PC-3 (cell line): ENCODE measurements around the gene TMEM239. TPM values are rescaled to one million over a fixed set of nuclear protein-coding genes. Genes with fewer than 3 reads are reported as not detected.

ENCODE experiments used
- ATAC-seq: fragments of 200-7000 bp; cut with Tn5 transposase; 2 replicates; pipeline ENCODE4 v1.9.1; 2020; ENCODE audit warnings: mild to moderate bottlenecking, moderate library complexity
- BruUV-seq: library from RNA; stranded (reverse); fragments of 400-500 nt; replicated peaks from 2 replicates; lab custom pipeline; 2021; lab: Mats Ljungman, UMichigan
- CTCF ChIA-PET: fragments of 300-600 bp; sonication (Branson Sonifier 250); formaldehyde crosslinking; loops from one replicate; lab custom pipeline; 2022; ENCODE audit warnings: antibody characterized with exemption; lab: Charles Lee
- POLR2A ChIA-PET: fragments of 300-600 bp; sonication (Branson Sonifier 250); formaldehyde crosslinking; loops from one replicate; lab custom pipeline; 2022; ENCODE audit warnings: antibody characterized with exemption; ENCODE audit not compliant: unreplicated experiment; lab: Charles Lee
- DNase-seq: peaks from one replicate; pipeline ENCODE4 v3.0.0-alpha.2; 2015
- H2AFZ ChIP-seq: fragments of 300-600 bp; sonication (generic); 2 replicates; pipeline ENCODE4 v1.6.0; 2016; ENCODE audit warnings: antibody characterized with exemption, low read length
- H3F3A ChIP-seq: fragments of 300-600 bp; sonication (generic); one replicate; pipeline ENCODE4 v1.6.0; 2017; ENCODE audit warnings: antibody characterized with exemption, low read length, control low read depth, mild to moderate bottlenecking; ENCODE audit not compliant: unreplicated experiment
- H3K27ac ChIP-seq: fragments of 300-600 bp; sonication (generic); 2 replicates; pipeline ENCODE4 v1.5.1; 2016; ENCODE audit warnings: mild to moderate bottlenecking, low read length
- H3K27me3 ChIP-seq: fragments of 300-600 bp; sonication (generic); 2 replicates; pipeline ENCODE4 v1.6.1; 2016; ENCODE audit warnings: low read length, mixed read lengths
- H3K36me3 ChIP-seq: fragments of 300-600 bp; sonication (generic); 2 replicates; pipeline ENCODE4 v1.6.1; 2016; ENCODE audit warnings: low read depth, mixed run types, low read length, mixed read lengths
- H3K4me1 ChIP-seq: fragments of 300-600 bp; sonication (generic); 2 replicates; pipeline ENCODE4 v1.5.1; 2016; ENCODE audit warnings: low read length; ENCODE audit not compliant: insufficient read depth
- H3K4me2 ChIP-seq: fragments of 300-600 bp; sonication (generic); 2 replicates; pipeline ENCODE4 v1.6.0; 2016; ENCODE audit warnings: low read length
- H3K4me3 ChIP-seq: fragments of 300-600 bp; sonication (generic); 2 replicates; pipeline ENCODE4 v1.5.1; 2016; ENCODE audit warnings: mild to moderate bottlenecking, low read length, mixed read lengths
- H3K79me2 ChIP-seq: fragments of 300-600 bp; sonication (generic); 2 replicates; pipeline ENCODE4 v1.6.1; 2017; ENCODE audit warnings: low read length, mixed read lengths
- H3K9ac ChIP-seq: fragments of 300-600 bp; sonication (generic); 2 replicates; pipeline ENCODE4 v1.6.0; 2016; ENCODE audit warnings: mild to moderate bottlenecking, low read length
- H3K9me2 ChIP-seq: fragments of 300-600 bp; sonication (generic); replicated peaks from 2 replicates; pipeline ENCODE4 v1.6.1; 2016; ENCODE audit warnings: mixed run types, low read length, mixed read lengths
- H3K9me3 ChIP-seq: fragments of 300-600 bp; sonication (generic); 2 replicates; pipeline ENCODE4 v1.6.1; 2016; ENCODE audit warnings: low read length, mixed read lengths
- H4K20me1 ChIP-seq: fragments of 300-600 bp; sonication (generic); 2 replicates; pipeline ENCODE4 v1.6.1; 2016; ENCODE audit warnings: low read length, mixed read lengths
- EZH2 ChIP-seq: fragments of 300-600 bp; sonication (generic); IDR thresholded peaks from one replicate; pipeline ENCODE4 v1.6.1; 2017; ENCODE audit warnings: antibody characterized with exemption, mild to moderate bottlenecking, low read length; ENCODE audit not compliant: unreplicated experiment
- EZH2phosphoT487 ChIP-seq: fragments of 300-600 bp; sonication (generic); IDR thresholded peaks from 2 replicates; pipeline ENCODE4 v1.6.1; 2018; ENCODE audit warnings: mild to moderate bottlenecking, antibody characterized with exemption, low read length, borderline replicate concordance
- intact Hi-C: fragments of 100-400 bp; cut with micrococcal nuclease; formaldehyde crosslinking; loops from 2 replicates; pipeline ENCODE4 v1.9.0; 2023
- total RNA-seq: library from RNA; depleted of rRNA; stranded (reverse); fragments of >200 nt; gene quantifications from 2 replicates; pipeline ENCODE4 v1.2.3, GENCODE V29; 2014
- TF ChIP-seq, protein P1 (sequence below): fragments of 300-600 bp; sonication (generic); conservative IDR thresholded peaks from 2 replicates; pipeline ENCODE4 v1.5.1; 2017; ENCODE audit warnings: antibody characterized with exemption, low read depth, mild to moderate bottlenecking, low read length

The TMEM239 gene
- total RNA-seq, 1 experiment from 2014 or later: 0.04 TPM

- Histone ChIP-seq H3K9me2 (no peaks in the 10 kb centered on the region), H3K9me3 (no peaks in the 10 kb centered on the region), H3K27ac (no peak overlapping the region), H3K9ac (no peak overlapping the region), H3K4me3 (peak overlapping the region; percentile 80; the same call in 1 of the 2 replicates), H3K4me1 (peaks cover 16% of the 10 kb centered on the region), H4K20me1 (no peaks in the 10 kb centered on the region), H3K36me3 (no peaks in the 10 kb centered on the region), H2AFZ (no peak overlapping the region), H3K79me2 (peaks cover 26% of the 10 kb centered on the region), H3K4me2 (peak overlapping the region; percentile 99), H3K27me3 (no peaks in the 10 kb centered on the region), H3F3A (no peaks in the 10 kb centered on the region)
- BruUV-seq: TSS peak; percentile 39
- DNase-seq (no peak), ATAC-seq (no peak)
- ChIA-PET CTCF (no interaction called here), POLR2A (no interaction called here)
- intact Hi-C loops: no loop called here
- no peak for TF ChIP-seq EZH2phosphoT487
- TF ChIP-seq EZH2: no peak
- TF ChIP-seq, protein P1, sequence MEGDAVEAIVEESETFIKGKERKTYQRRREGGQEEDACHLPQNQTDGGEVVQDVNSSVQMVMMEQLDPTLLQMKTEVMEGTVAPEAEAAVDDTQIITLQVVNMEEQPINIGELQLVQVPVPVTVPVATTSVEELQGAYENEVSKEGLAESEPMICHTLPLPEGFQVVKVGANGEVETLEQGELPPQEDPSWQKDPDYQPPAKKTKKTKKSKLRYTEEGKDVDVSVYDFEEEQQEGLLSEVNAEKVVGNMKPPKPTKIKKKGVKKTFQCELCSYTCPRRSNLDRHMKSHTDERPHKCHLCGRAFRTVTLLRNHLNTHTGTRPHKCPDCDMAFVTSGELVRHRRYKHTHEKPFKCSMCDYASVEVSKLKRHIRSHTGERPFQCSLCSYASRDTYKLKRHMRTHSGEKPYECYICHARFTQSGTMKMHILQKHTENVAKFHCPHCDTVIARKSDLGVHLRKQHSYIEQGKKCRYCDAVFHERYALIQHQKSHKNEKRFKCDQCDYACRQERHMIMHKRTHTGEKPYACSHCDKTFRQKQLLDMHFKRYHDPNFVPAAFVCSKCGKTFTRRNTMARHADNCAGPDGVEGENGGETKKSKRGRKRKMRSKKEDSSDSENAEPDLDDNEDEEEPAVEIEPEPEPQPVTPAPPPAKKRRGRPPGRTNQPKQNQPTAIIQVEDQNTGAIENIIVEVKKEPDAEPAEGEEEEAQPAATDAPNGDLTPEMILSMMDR: no peak
Measured at GRCh38 chr20:2838847-2839671, 22.9 kb downstream of the TMEM239 start.

DNA sequence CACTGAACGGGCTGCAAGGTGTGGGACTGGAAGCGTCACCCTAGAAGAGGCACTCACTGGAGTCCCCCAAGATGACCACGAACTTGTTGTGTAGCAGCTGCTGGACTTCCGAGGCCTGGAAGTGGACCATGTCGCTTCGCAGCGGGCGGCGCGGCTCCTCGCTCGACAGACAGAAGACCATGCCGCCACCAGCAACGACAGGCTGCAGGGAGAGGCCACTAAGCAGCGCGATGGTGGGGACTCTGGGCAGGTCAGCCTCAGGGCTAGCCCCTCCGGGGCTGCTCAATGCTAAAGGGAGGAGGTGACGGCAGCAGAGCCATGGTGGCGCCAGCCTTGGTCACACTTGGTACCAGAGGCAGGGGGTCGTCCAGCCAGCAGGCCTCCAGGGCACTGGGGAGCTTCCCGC, 23.6 kb downstream of the TMEM239 start:
- CTCF ChIA-PET: no interaction called here
- Histone ChIP-seq H3K9ac (peak overlapping the region; percentile 90), H4K20me1 (no peaks in the 10 kb centered on the region), H3K9me3 (no peaks in the 10 kb centered on the region), H3K27ac (no peak overlapping the region), H3K4me1 (peaks cover 16% of the 10 kb centered on the region), H3K79me2 (peaks cover 26% of the 10 kb centered on the region), H3K9me2 (no peaks in the 10 kb centered on the region), H3K4me2 (peak overlapping the region; percentile 99), H3K36me3 (no peaks in the 10 kb centered on the region), H3F3A (no peaks in the 10 kb centered on the region), H2AFZ (peak overlapping the region; percentile 100), H3K27me3 (no peaks in the 10 kb centered on the region), H3K4me3 (peak overlapping the region; percentile 80)
- ATAC-seq (no peak), DNase-seq (no peak)
- intact Hi-C loops: no loop called here
- POLR2A ChIA-PET: interaction anchor here (0.6 kb wide), 1 partner anchor 64 kb away, joined by 5 read pairs; no protein-coding TSS in a partner anchor
- no peak for TF ChIP-seq EZH2
- TF ChIP-seq, protein P1: no peak
- no peak for TF ChIP-seq EZH2phosphoT487
- no TSS peak for BruUV-seq
